H1 (cell line): Measurements from ENCODE around the gene TCF7L1. TPM values are rescaled to one million over a fixed set of nuclear protein-coding genes. Genes with fewer than 3 reads are reported as not detected.

Source experiments
- ATF3 ChIP-seq: IDR thresholded peaks from 2 replicates; pipeline ENCODE4 v1.6.1; 2011; ENCODE audit warnings: low read depth, mild to moderate bottlenecking, low read length; ENCODE audit not compliant: insufficient read depth
- BRCA1 ChIP-seq: IDR thresholded peaks from 2 replicates; pipeline ENCODE4 v1.6.1; 2012; ENCODE audit warnings: low read depth, low read length, improper control_type of control experiment
- CHD2 ChIP-seq: IDR thresholded peaks from 2 replicates; pipeline ENCODE4 v1.6.1; 2012; ENCODE audit warnings: low read length, improper control_type of control experiment
- CHD7 ChIP-seq: fragments of 300-600 bp; sonication (generic); IDR thresholded peaks from 2 replicates; pipeline ENCODE4 v1.7.1; 2012; ENCODE audit warnings: low read length, moderate library complexity, mild to moderate bottlenecking, inconsistent platforms; ENCODE audit not compliant: insufficient replicate concordance
- FOSL1 ChIP-seq: IDR thresholded peaks from 2 replicates; pipeline ENCODE4 v1.6.1; 2011; ENCODE audit warnings: mild to moderate bottlenecking, low read depth, low read length, moderate library complexity; ENCODE audit not compliant: insufficient read depth
- MAX ChIP-seq: IDR thresholded peaks from 2 replicates; pipeline ENCODE4 v1.6.1; 2012; ENCODE audit warnings: inconsistent platforms
- NRF1 ChIP-seq: IDR thresholded peaks from 2 replicates; pipeline ENCODE4 v1.6.1; 2011; ENCODE audit warnings: mild to moderate bottlenecking, low read depth, low read length, improper control_type of control experiment
- RBBP5 ChIP-seq: IDR thresholded peaks from 2 replicates; pipeline ENCODE4 v1.7.1; 2012; ENCODE audit warnings: low read depth, mild to moderate bottlenecking, inconsistent platforms, low read length, moderate library complexity, borderline replicate concordance
- SAP30 ChIP-seq: fragments of 300-600 bp; sonication (generic); IDR thresholded peaks from 2 replicates; pipeline ENCODE4 v1.7.1; 2012; ENCODE audit warnings: low read length, moderate library complexity, mild to moderate bottlenecking, inconsistent platforms; ENCODE audit not compliant: insufficient read depth, insufficient replicate concordance
- SRF ChIP-seq: IDR thresholded peaks from 2 replicates; pipeline ENCODE4 v1.6.1; 2011; ENCODE audit warnings: mild to moderate bottlenecking, low read depth, low read length, moderate library complexity
- ZNF274 ChIP-seq: IDR thresholded peaks from 2 replicates; pipeline ENCODE4 v1.7.0; 2012; ENCODE audit warnings: low read length, borderline replicate concordance; ENCODE audit errors: extremely low read depth
- polyA plus RNA-seq, 7 experiments: library from polyadenylated mRNA; depleted of rRNA in 3 of 7; stranded (reverse) in 5 of 7; unstranded in 2 of 7; fragments of >200 nt in 5 of 7; fragments of 200-250 nt in 2 of 7; gene quantifications; 1 replicate in 5 of 7; 2 replicates in 1 of 7; 4 replicates in 1 of 7; pipeline versions ENCODE4 v1.2.1 to v1.2.3, GENCODE V29; 2011 to 2013; ENCODE audit warnings: missing spikeins in 2 of 7, mixed read lengths in 2 of 7
- total RNA-seq: library from RNA; stranded (reverse); fragmentation: NEBNext Ultra II Directional; extraction: Animal tissue kit (Norgen Biotek cat#: 25700); gene quantifications from 2 replicates; pipeline ENCODE4 v1.2.1, GENCODE V29; 2021

Gene TCF7L1
- total and polyA plus RNA-seq, 2 of the 8 experiments (the other 6 are each of a cell fraction or from before 2014, with no cell fraction given) = 27.5 to 108 TPM

GRCh38 chr2:85283641-85284040 lies 150.4 kb downstream of the TCF7L1 start (continued):
- TF ChIP-seq CHD7 = no peak
- TF ChIP-seq SAP30 = no peak
- TF ChIP-seq FOSL1 = no peak
- no peak for TF ChIP-seq BRCA1
- TF ChIP-seq MAX = no peak
- no peak for TF ChIP-seq ATF3
- no peak for TF ChIP-seq RBBP5
- no peak for TF ChIP-seq CHD2
- TF ChIP-seq ZNF274 = no peak
- no peak for TF ChIP-seq SRF
- TF ChIP-seq NRF1 = no peak
